Left ventricle myocardium inferior (tissue), 1 donor: ENCODE measurements around the gene RASGRP3. TPM values are rescaled to one million over a fixed set of nuclear protein-coding genes. Genes with fewer than 3 reads are reported as not detected.

ENCODE experiments used
- DNase-seq: peaks from one replicate; pipeline ENCODE4 v3.0.0-alpha.2; 2020
- H3K27ac ChIP-seq: fragments of 200-600 bp; replicated peaks from 2 replicates; pipeline ENCODE4 v1.8.0; 2021
- H3K27me3 ChIP-seq: fragments of 200-600 bp; 2 replicates; pipeline ENCODE4 v1.8.0; 2021; ENCODE audit warnings: low read depth
- H3K36me3 ChIP-seq: fragments of 200-600 bp; 2 replicates; pipeline ENCODE4 v1.8.0; 2021
- H3K4me1 ChIP-seq: fragments of 200-600 bp; 2 replicates; pipeline ENCODE4 v1.8.0; 2021
- H3K4me3 ChIP-seq: fragments of 200-600 bp; 2 replicates; pipeline ENCODE4 v1.8.0; 2021; ENCODE audit warnings: mild to moderate bottlenecking, moderate library complexity
- H3K9me3 ChIP-seq: fragments of 200-600 bp; replicated peaks from 2 replicates; pipeline ENCODE4 v1.8.0; 2021
- CTCF ChIP-seq: fragments of 200-600 bp; IDR thresholded peaks from 2 replicates; pipeline ENCODE4 v1.8.0; 2021; ENCODE audit warnings: antibody characterized with exemption, mild to moderate bottlenecking, borderline replicate concordance
- intact Hi-C: fragments of 100-400 bp; cut with micrococcal nuclease; formaldehyde crosslinking; loops from one replicate; pipeline ENCODE4 v1.11.0; 2022
- total RNA-seq: library from RNA; stranded (reverse); fragmentation: NEBNext Ultra II Directional; extraction: Animal tissue kit (Norgen Biotek cat#: 25700); gene quantifications from one replicate; pipeline ENCODE4 v1.2.1, GENCODE V29; 2021
- donor health status: DM: no; HTN: yes; CAD: no; lungs with severe emphysema.

The RASGRP3 gene
- total RNA-seq, 1 donor from 2014 or later, result 69.2 TPM

- peaks cover 24% of the 10 kb centered on the region for H3K4me1 ChIP-seq
- no peak overlapping the region for H3K4me3 ChIP-seq
- intact Hi-C loops, result no loop called here
- no peak overlapping the region for H3K27ac ChIP-seq
- peaks cover 8% of the 10 kb centered on the region for H3K36me3 ChIP-seq
- H3K27me3 ChIP-seq, result no peaks in the 10 kb centered on the region
- H3K9me3 ChIP-seq, result no peaks in the 10 kb centered on the region
- no peak for TF ChIP-seq CTCF
- no peak for DNase-seq
Observed at GRCh38 chr2:33579227-33579626, 102.8 kb downstream of the RASGRP3 start.

- peak overlapping the region; percentile 36 for H3K27ac ChIP-seq
- H3K36me3 ChIP-seq, result peaks cover 33% of the 10 kb centered on the region
- intact Hi-C loops, result loop anchor here (5.0 to 10.0 kb wide), 3 partner anchors 105 to 637 kb away; partner anchors contain the start of genes LTBP1 and RASGRP3
- TF ChIP-seq CTCF, result no peak
- H3K4me1 ChIP-seq, result peaks cover 36% of the 10 kb centered on the region
- H3K27me3 ChIP-seq, result no peaks in the 10 kb centered on the region
- no peak overlapping the region for H3K4me3 ChIP-seq
- H3K9me3 ChIP-seq, result no peaks in the 10 kb centered on the region
- no peak for DNase-seq
Observed at GRCh38 chr2:33581872-33582271, 105.4 kb downstream of the RASGRP3 start.

- peaks cover 48% of the 10 kb centered on the region for H3K36me3 ChIP-seq
- H3K27ac ChIP-seq, result no peak overlapping the region
- intact Hi-C loops, result loop anchor here (5.0 to 10.0 kb wide), 3 partner anchors 106 to 639 kb away; partner anchors contain the start of genes LTBP1 and RASGRP3
- H3K4me3 ChIP-seq, result no peak overlapping the region
- no peaks in the 10 kb centered on the region for H3K27me3 ChIP-seq
- H3K4me1 ChIP-seq, result peaks cover 46% of the 10 kb centered on the region
- DNase-seq, result no peak
- TF ChIP-seq CTCF, result peak; percentile 88
- no peaks in the 10 kb centered on the region for H3K9me3 ChIP-seq
Observed at GRCh38 chr2:33583194-33583938, 106.9 kb downstream of the RASGRP3 start.

- DNase-seq, result no peak
- Histone ChIP-seq H3K27me3 (no peaks in the 10 kb centered on the region), H3K4me3 (no peak overlapping the region), H3K4me1 (peaks cover 66% of the 10 kb centered on the region), H3K27ac (peak overlapping the region; percentile 31), H3K9me3 (no peaks in the 10 kb centered on the region), H3K36me3 (peaks cover 65% of the 10 kb centered on the region)
- no peak for TF ChIP-seq CTCF
- intact Hi-C loops, result loop anchor here (10.0 kb wide), 2 partner anchors 182 to 642 kb away; partner anchors contain the start of gene LTBP1
Observed at GRCh38 chr2:33586766-33587165, 110.3 kb downstream of the RASGRP3 start.

- Histone ChIP-seq H3K36me3 (peaks cover 79% of the 10 kb centered on the region), H3K27me3 (no peaks in the 10 kb centered on the region), H3K4me3 (no peak overlapping the region), H3K27ac (no peak overlapping the region), H3K9me3 (no peaks in the 10 kb centered on the region), H3K4me1 (peaks cover 59% of the 10 kb centered on the region)
- TF ChIP-seq CTCF, result no peak
- intact Hi-C loops, result loop anchor here (10.0 kb wide), 2 partner anchors 183 to 643 kb away; partner anchors contain the start of gene LTBP1
- no peak for DNase-seq
Observed at GRCh38 chr2:33588232-33588631, 111.8 kb downstream of the RASGRP3 start.
